GM12875 (cell line): ENCODE data around the gene CDH13.

ENCODE experiments used
- H3K4me3 ChIP-seq: one replicate; pipeline ENCODE4 v1.5.1; 2011; ENCODE audit warnings: low read depth, low read length, control low read depth
- TF ChIP-seq, protein P1 (sequence below): IDR thresholded peaks from 2 replicates; pipeline ENCODE4 v1.5.1; 2011; ENCODE audit warnings: low read depth, mild to moderate bottlenecking, control low read depth, inconsistent platforms, low read length, moderate library complexity, borderline replicate concordance; ENCODE audit not compliant: insufficient read depth

CDH13 gene

DNA sequence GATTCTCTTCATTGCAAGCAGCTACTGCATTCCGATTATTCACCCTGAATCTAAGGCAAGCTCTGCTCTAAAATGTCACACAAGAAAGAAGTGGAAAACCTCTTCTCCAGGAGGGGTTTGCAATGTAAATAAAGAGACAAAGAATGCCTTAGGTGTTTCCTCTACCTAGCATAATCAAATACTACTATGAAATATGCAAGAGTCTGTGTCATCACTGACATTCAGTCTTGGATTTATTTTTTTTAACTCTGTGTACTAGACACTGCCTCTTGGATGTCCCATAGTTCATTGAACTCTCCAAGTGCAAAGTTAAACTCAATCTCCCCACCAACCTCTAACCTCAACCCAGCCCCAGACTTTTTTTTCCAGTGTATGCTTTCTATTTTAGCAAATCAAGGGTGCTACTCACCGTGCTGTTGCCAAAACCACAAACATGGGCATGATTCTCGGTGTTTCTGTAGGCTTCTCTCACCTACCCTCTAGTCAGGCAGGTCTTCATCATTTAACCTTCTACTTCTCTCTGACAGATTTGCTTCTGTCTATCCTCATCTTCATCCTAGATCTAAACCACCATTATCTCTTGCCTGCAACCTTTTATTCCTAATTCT lies 329.1 kb downstream of the CDH13 start:
- no peak overlapping the region for H3K4me3 ChIP-seq
- TF ChIP-seq, protein P1, sequence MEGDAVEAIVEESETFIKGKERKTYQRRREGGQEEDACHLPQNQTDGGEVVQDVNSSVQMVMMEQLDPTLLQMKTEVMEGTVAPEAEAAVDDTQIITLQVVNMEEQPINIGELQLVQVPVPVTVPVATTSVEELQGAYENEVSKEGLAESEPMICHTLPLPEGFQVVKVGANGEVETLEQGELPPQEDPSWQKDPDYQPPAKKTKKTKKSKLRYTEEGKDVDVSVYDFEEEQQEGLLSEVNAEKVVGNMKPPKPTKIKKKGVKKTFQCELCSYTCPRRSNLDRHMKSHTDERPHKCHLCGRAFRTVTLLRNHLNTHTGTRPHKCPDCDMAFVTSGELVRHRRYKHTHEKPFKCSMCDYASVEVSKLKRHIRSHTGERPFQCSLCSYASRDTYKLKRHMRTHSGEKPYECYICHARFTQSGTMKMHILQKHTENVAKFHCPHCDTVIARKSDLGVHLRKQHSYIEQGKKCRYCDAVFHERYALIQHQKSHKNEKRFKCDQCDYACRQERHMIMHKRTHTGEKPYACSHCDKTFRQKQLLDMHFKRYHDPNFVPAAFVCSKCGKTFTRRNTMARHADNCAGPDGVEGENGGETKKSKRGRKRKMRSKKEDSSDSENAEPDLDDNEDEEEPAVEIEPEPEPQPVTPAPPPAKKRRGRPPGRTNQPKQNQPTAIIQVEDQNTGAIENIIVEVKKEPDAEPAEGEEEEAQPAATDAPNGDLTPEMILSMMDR: no peak

DNA sequence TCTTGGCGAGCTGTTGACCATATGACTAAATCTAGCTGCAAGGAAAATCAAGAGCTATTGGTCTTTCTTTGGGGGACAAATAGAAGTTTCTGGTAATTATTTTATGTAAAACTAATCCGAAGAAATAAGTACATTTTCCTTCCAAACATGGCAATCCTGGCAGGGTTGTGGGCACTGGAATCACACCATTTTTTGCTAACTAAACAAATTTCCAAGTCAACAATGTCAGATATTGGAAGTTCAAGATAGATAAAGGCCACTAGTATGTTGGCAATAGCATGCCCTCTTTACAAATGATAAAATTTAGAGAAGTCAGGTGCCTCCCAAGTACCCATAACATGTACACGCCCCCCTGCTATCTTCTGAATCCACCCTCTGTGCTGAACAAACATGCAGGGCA lies 330.4 kb downstream of the CDH13 start:
- no peak overlapping the region for H3K4me3 ChIP-seq
- TF ChIP-seq, protein P1: no peak

DNA sequence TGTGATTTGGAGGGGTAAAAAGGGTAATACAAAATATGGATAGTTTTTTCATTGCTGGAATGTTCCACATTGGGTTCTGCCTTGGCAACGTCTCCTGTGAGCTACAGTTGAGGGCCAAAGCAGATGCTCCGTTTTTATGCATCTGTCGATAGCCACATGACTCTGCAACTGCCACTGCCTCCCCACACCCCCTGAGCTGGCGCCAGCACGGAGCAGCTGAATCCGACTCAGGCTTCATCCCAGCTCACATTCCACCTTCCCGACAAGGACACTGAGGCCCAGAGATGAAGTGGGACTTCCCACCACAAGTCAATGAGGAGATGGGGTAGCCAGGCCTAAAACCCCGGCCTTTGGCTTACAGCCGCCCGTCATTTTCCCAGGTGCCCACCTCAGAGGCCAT lies 334.1 kb downstream of the CDH13 start:
- H3K4me3 ChIP-seq: no peak overlapping the region
- TF ChIP-seq, protein P1: no peak

DNA sequence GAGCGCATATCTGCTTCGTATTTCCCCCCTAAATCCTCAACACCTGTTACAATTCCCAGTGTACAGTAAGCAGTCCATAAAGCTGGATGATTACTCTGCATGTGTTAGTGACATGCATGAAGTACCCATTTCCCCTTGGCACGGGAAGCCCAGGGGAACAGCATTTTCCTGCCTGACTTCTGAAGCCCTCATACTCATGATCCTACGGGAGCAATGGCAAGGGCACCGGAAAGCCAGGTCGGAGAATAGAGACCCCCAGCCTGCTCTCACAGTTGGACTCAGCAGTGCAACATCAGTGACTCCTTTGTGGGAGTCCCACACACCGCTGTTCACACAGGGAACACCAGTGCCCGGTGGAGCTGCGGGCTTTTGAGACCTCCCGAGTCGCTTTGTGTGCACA lies 336.9 kb downstream of the CDH13 start:
- H3K4me3 ChIP-seq: no peak overlapping the region
- TF ChIP-seq, protein P1: no peak

DNA sequence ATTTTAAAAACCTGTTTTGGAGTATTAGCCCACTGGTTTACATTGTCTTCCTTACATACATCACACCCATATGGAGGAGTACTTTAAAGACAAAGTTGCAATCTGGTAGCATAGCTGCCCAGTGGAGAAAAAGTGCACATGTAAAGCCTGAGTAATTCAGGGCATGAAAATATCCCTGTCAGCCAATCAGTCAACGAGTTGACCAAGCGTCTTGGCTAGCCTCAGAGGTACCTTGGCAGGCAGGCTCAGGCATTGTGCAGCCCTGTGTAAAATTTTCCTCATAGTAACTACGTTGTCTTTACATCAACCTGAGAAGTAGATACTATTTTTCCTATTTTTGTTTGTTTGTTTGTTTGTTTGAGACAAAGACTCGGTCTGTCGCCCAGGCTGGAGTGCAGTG lies 339.0 kb downstream of the CDH13 start:
- H3K4me3 ChIP-seq: no peak overlapping the region
- TF ChIP-seq, protein P1: no peak

DNA sequence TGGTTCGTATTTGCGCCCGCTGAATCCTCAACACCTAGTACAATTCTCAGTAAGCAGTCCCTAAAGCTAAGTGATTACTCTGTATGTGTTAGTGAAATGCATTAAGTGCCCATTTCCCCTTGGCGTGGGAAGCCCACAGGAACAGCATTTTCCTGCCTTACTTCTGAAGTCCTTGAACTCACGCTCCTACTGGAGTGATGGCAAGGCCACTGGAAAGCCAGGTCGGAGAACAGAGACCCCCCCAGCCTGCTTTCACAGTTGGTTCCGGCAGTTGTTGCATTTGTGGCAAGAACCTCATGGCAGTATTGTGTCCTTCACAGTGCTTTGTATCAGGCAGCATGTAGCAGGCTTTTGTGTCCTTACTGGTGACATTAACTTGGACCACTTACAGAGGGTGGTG lies 340.7 kb downstream of the CDH13 start:
- H3K4me3 ChIP-seq: no peak overlapping the region
- TF ChIP-seq, protein P1: no peak

DNA sequence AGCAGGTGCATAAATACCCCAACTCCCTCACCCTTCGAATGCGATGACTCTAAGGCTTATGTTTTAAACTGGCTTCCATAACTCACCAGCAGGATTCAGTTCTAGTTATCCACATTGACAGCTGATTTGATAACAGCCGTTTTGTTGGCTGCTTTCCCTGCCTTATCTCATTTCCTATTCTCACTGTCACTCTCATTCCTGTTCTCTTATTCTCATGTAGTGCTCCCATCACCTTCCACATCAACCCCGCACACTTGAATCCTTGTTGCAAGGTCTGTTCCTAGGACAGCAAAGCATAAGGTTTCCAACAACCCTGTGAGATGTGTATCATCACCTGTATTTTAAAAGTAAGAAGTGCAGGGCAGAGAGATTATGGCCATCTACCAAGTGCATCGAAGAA lies 344.4 kb downstream of the CDH13 start:
- TF ChIP-seq, protein P1: no peak
- no peak overlapping the region for H3K4me3 ChIP-seq
